ENCODE measurements around the gene NALCN.

DNA sequence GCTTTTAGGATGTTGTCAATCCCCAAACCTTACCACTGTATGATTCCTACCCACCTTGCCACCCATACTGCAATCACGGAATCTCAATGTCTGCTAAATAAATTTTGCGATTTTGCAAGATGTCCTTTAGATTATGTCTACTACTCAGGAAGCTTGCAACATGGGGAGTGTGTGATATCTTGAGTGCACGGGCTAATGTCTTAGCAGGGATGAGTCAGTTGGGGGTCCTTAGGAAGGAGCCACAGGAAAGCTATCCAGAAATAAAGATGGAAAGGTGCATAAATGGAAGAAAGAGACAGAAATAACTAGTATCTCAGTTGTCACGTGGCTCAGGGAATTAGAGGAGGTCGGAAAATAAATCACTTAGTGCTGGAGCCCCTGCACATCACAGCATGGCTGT lies 77.1 kb downstream of the NALCN start:
- TF ChIP-seq RFX5 (IDR thresholded peaks at IDR 0.05; ENCODE audit: low read depth, low read length), result no peak
- no peak for TF ChIP-seq POLR2AphosphoS5 (IDR thresholded peaks at IDR 0.05; ENCODE audit: low read length)
- no peak for TF ChIP-seq EZH2 (IDR thresholded peaks at IDR 0.05; ENCODE audit: borderline replicate concordance, control insufficient read depth, low read depth, low read length)
- TF ChIP-seq FOS (IDR thresholded peaks at IDR 0.05; ENCODE audit: borderline replicate concordance, extremely low read depth, insufficient read length), result no peak
- TF ChIP-seq, protein P1, sequence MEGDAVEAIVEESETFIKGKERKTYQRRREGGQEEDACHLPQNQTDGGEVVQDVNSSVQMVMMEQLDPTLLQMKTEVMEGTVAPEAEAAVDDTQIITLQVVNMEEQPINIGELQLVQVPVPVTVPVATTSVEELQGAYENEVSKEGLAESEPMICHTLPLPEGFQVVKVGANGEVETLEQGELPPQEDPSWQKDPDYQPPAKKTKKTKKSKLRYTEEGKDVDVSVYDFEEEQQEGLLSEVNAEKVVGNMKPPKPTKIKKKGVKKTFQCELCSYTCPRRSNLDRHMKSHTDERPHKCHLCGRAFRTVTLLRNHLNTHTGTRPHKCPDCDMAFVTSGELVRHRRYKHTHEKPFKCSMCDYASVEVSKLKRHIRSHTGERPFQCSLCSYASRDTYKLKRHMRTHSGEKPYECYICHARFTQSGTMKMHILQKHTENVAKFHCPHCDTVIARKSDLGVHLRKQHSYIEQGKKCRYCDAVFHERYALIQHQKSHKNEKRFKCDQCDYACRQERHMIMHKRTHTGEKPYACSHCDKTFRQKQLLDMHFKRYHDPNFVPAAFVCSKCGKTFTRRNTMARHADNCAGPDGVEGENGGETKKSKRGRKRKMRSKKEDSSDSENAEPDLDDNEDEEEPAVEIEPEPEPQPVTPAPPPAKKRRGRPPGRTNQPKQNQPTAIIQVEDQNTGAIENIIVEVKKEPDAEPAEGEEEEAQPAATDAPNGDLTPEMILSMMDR (IDR thresholded peaks at IDR 0.05 in 2 of 3, conservative IDR thresholded peaks at IDR 0.05 in 1 of 3; ENCODE audit: control insufficient read depth in 2 of 3, extremely low read depth in 1 of 3, insufficient read depth in 1 of 3, low read depth in 3 of 3, low read length in 3 of 3), result no peak
- TF ChIP-seq USF2 (IDR thresholded peaks at IDR 0.05; ENCODE audit: borderline replicate concordance, low read depth, low read length), result no peak
- no peak for TF ChIP-seq ZNF384 (IDR thresholded peaks at IDR 0.05; ENCODE audit: borderline replicate concordance, low read depth, low read length)
- TF ChIP-seq CEBPZ (IDR thresholded peaks at IDR 0.05; ENCODE audit: low read depth, low read length), result no peak
- TF ChIP-seq SIN3A (IDR thresholded peaks at IDR 0.05; ENCODE audit: low read depth, low read length), result no peak
- TF ChIP-seq POLR2A (IDR thresholded peaks at IDR 0.05; ENCODE audit: low read depth, low read length), result no peak
- TF ChIP-seq BHLHE40 (IDR thresholded peaks at IDR 0.05; ENCODE audit: borderline replicate concordance in 1 of 2, low read depth in 2 of 2, low read length in 1 of 2), result no peak
- TF ChIP-seq, protein P2, sequence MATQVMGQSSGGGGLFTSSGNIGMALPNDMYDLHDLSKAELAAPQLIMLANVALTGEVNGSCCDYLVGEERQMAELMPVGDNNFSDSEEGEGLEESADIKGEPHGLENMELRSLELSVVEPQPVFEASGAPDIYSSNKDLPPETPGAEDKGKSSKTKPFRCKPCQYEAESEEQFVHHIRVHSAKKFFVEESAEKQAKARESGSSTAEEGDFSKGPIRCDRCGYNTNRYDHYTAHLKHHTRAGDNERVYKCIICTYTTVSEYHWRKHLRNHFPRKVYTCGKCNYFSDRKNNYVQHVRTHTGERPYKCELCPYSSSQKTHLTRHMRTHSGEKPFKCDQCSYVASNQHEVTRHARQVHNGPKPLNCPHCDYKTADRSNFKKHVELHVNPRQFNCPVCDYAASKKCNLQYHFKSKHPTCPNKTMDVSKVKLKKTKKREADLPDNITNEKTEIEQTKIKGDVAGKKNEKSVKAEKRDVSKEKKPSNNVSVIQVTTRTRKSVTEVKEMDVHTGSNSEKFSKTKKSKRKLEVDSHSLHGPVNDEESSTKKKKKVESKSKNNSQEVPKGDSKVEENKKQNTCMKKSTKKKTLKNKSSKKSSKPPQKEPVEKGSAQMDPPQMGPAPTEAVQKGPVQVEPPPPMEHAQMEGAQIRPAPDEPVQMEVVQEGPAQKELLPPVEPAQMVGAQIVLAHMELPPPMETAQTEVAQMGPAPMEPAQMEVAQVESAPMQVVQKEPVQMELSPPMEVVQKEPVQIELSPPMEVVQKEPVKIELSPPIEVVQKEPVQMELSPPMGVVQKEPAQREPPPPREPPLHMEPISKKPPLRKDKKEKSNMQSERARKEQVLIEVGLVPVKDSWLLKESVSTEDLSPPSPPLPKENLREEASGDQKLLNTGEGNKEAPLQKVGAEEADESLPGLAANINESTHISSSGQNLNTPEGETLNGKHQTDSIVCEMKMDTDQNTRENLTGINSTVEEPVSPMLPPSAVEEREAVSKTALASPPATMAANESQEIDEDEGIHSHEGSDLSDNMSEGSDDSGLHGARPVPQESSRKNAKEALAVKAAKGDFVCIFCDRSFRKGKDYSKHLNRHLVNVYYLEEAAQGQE (IDR thresholded peaks at IDR 0.05; ENCODE audit: low read depth, low read length), result no peak
- no peak for TF ChIP-seq TAF1 (IDR thresholded peaks at IDR 0.05; ENCODE audit: borderline replicate concordance, low read depth, low read length)
